ENCODE results near the gene TEX2. TPM values are rescaled to one million over a fixed set of nuclear protein-coding genes. Genes with fewer than 3 reads are reported as not detected.
A peak's percentile ranks its signal among the peaks of the same experiment; 100 is the strongest.

TEX2 gene
- total and polyA plus RNA-seq, 7 experiments from 2014 or later: 7.9 to 24.2 (median 14.4) TPM

- intact Hi-C loops (cut with micrococcal nuclease): loop anchor here (1.0 to 10.0 kb wide), 17 partner anchors 15 to 832 kb away; partner anchors contain the start of genes CEP95 (in 2 of the 2), DDX5 (in 2 of the 2), ERN1 (in 2 of the 2) and TEX2 (in 2 of the 2)
- no peaks in the 10 kb centered on the region for H3K27me3 Mint-ChIP-seq
- peaks cover 11 to 34% (median 27%) of the 10 kb centered on the region in 7 donors for H3K4me1 Mint-ChIP-seq
- H3K36me3 Mint-ChIP-seq: peaks cover 0 to 22% (median 5%) of the 10 kb centered on the region in 5 donors
- H3K4me3 Mint-ChIP-seq: no peak overlapping the region
- H3K27ac Mint-ChIP-seq: no peak overlapping the region
- Histone ChIP-seq H3K27me3 (ENCODE audit: control insufficient read depth in 2 of 2, insufficient read depth in 2 of 2, low read length in 2 of 2) (no peaks in the 10 kb centered on the region), H3K4me3 (ENCODE audit: low read length) (peak overlapping the region; percentile 72), H3K9me3 (ENCODE audit: control insufficient read depth in 2 of 3, low read length in 3 of 3) (no peaks in the 10 kb centered on the region), H3K4me1 (ENCODE audit: control insufficient read depth in 2 of 2, insufficient read depth in 2 of 2, low read length in 2 of 2) (peaks cover 11 to 12% of the 10 kb centered on the region in 2 donors), H3K27ac (ENCODE audit: low read depth, low read length) (peak overlapping the region; percentile 91), H3K36me3 (ENCODE audit: control insufficient read depth in 2 of 3, insufficient read depth in 3 of 3, low read length in 3 of 3) (peaks cover 0 to 4% (median 0%) of the 10 kb centered on the region in 3 experiments)
- ChIA-PET POLR2A (interaction anchor here (0.6 to 9.4 kb wide), 72 partner anchors 8 to 1814 kb away, joined by 3 to 173 read pairs (median 5); partner anchors contain the start of genes CD79B, CEP95, DDX5 and ERN1), CTCF (interaction anchor here (0.6 to 2.9 kb wide), 11 partner anchors 12 to 243 kb away, joined by 3 to 18 read pairs (median 4); partner anchors contain the start of genes CSHL1 and ICAM2)
- H3K9me3 Mint-ChIP-seq: peaks cover 0 to 5% (median 0%) of the 10 kb centered on the region in 11 donors
- no peak for DNase-seq
- no peak for ATAC-seq
These were observed 117.7 kb downstream of the TEX2 start for GRCh38 chr17:64145375-64145750.

- no peaks in the 10 kb centered on the region for H3K36me3 ChIP-seq (ENCODE audit: control insufficient read depth in 2 of 3, insufficient read depth in 3 of 3, low read length in 3 of 3)
- no peaks in the 10 kb centered on the region for H3K36me3 Mint-ChIP-seq
- ChIA-PET CTCF (interaction anchor here (0.8 to 1.1 kb wide), 2 partner anchors 111 to 113 kb away, joined by 3 to 4 read pairs; no protein-coding TSS in a partner anchor), POLR2A (no interaction called here)
- H3K9me3 Mint-ChIP-seq: no peaks in the 10 kb centered on the region
- peaks cover 0 to 3% (median 0%) of the 10 kb centered on the region in 5 donors for H3K27me3 Mint-ChIP-seq
- no peak overlapping the region for H3K27ac Mint-ChIP-seq
- H3K27me3 ChIP-seq (ENCODE audit: control insufficient read depth in 2 of 2, insufficient read depth in 2 of 2, low read length in 2 of 2): no peaks in the 10 kb centered on the region
- no peak overlapping the region for H3K27ac ChIP-seq (ENCODE audit: low read depth, low read length)
- DNase-seq: no peak
- intact Hi-C loops (cut with micrococcal nuclease): no loop called here
- no peaks in the 10 kb centered on the region for H3K4me1 ChIP-seq (ENCODE audit: control insufficient read depth in 2 of 2, insufficient read depth in 2 of 2, low read length in 2 of 2)
- peaks cover 0 to 4% (median 0%) of the 10 kb centered on the region in 7 donors for H3K4me1 Mint-ChIP-seq
- no peaks in the 10 kb centered on the region for H3K9me3 ChIP-seq (ENCODE audit: control insufficient read depth in 2 of 3, low read length in 3 of 3)
- ATAC-seq: no peak
- no peak overlapping the region for H3K4me3 Mint-ChIP-seq
- H3K4me3 ChIP-seq (ENCODE audit: low read length): no peak overlapping the region
These were observed 123.5 kb downstream of the TEX2 start for GRCh38 chr17:64139542-64139941.

- intact Hi-C loops (cut with micrococcal nuclease): no loop called here
- no peaks in the 10 kb centered on the region for H3K36me3 Mint-ChIP-seq
- H3K27me3 ChIP-seq (ENCODE audit: control insufficient read depth in 2 of 2, insufficient read depth in 2 of 2, low read length in 2 of 2): no peaks in the 10 kb centered on the region
- H3K27ac ChIP-seq (ENCODE audit: low read depth, low read length): no peak overlapping the region
- H3K36me3 ChIP-seq (ENCODE audit: control insufficient read depth in 2 of 3, insufficient read depth in 3 of 3, low read length in 3 of 3): no peaks in the 10 kb centered on the region
- CTCF ChIA-PET: interaction anchor here (1.1 kb wide), 1 partner anchor 110 kb away, joined by 4 read pairs; no protein-coding TSS in a partner anchor
- peaks cover 0 to 3% (median 0%) of the 10 kb centered on the region in 5 donors for H3K27me3 Mint-ChIP-seq
- H3K4me3 ChIP-seq (ENCODE audit: low read length): no peak overlapping the region
- H3K27ac Mint-ChIP-seq: no peak overlapping the region
- no peak for DNase-seq
- POLR2A ChIA-PET: interaction anchor here (2.3 kb wide), 1 partner anchor 7 kb away, joined by 10 read pairs; no protein-coding TSS in a partner anchor
- no peaks in the 10 kb centered on the region for H3K9me3 Mint-ChIP-seq
- no peaks in the 10 kb centered on the region for H3K4me1 ChIP-seq (ENCODE audit: control insufficient read depth in 2 of 2, insufficient read depth in 2 of 2, low read length in 2 of 2)
- no peaks in the 10 kb centered on the region for H3K9me3 ChIP-seq (ENCODE audit: control insufficient read depth in 2 of 3, low read length in 3 of 3)
- ATAC-seq: no peak
- H3K4me3 Mint-ChIP-seq: no peak overlapping the region
- H3K4me1 Mint-ChIP-seq: peaks cover 0 to 7% (median 5%) of the 10 kb centered on the region in 7 donors
These were observed 124.6 kb downstream of the TEX2 start for GRCh38 chr17:64138441-64138840.

GRCh38 chr17:64135000-64135399, 128.1 kb downstream of the TEX2 start:
- ChIA-PET CTCF (interaction anchor here (1.3 to 7.7 kb wide), 7 partner anchors 51 to 216 kb away, joined by 5 to 289 read pairs (median 13); partner anchors contain the start of gene GH1), POLR2A (interaction anchor here (0.7 to 9.0 kb wide), 4 partner anchors 11 to 107 kb away, joined by 3 to 173 read pairs (median 80); no protein-coding TSS in a partner anchor)
- Mint-ChIP-seq H3K27ac (peak overlapping the region in 1 of 9 donors; percentile 27), H3K4me3 (no peak overlapping the region), H3K9me3 (no peaks in the 10 kb centered on the region), H3K36me3 (no peaks in the 10 kb centered on the region), H3K4me1 (peaks cover 9 to 25% (median 19%) of the 10 kb centered on the region in 7 donors), H3K27me3 (peaks cover 0 to 3% (median 0%) of the 10 kb centered on the region in 5 donors)
- ATAC-seq (no peak), DNase-seq (no peak)
- Histone ChIP-seq H3K9me3 (ENCODE audit: control insufficient read depth in 2 of 3, low read length in 3 of 3) (no peaks in the 10 kb centered on the region), H3K27me3 (ENCODE audit: control insufficient read depth in 2 of 2, insufficient read depth in 2 of 2, low read length in 2 of 2) (no peaks in the 10 kb centered on the region), H3K36me3 (ENCODE audit: control insufficient read depth in 2 of 3, insufficient read depth in 3 of 3, low read length in 3 of 3) (no peaks in the 10 kb centered on the region), H3K4me3 (ENCODE audit: low read length) (no peak overlapping the region), H3K27ac (ENCODE audit: low read depth, low read length) (no peak overlapping the region), H3K4me1 (ENCODE audit: control insufficient read depth in 2 of 2, insufficient read depth in 2 of 2, low read length in 2 of 2) (peaks cover 12 to 14% of the 10 kb centered on the region in 2 donors)
- intact Hi-C loops (cut with micrococcal nuclease): loop anchor here (2.0 to 5.0 kb wide), 3 partner anchors 127 to 224 kb away; partner anchors contain the start of genes CSHL1 (in 1 of the 2) and TEX2 (in 1 of the 2)

GRCh38 chr17:64134216-64134970, 128.7 kb downstream of the TEX2 start:
- no peaks in the 10 kb centered on the region for H3K9me3 ChIP-seq (ENCODE audit: control insufficient read depth in 2 of 3, low read length in 3 of 3)
- Mint-ChIP-seq H3K4me1 (peaks cover 9 to 25% (median 19%) of the 10 kb centered on the region in 7 donors), H3K9me3 (no peaks in the 10 kb centered on the region), H3K4me3 (no peak overlapping the region), H3K36me3 (no peaks in the 10 kb centered on the region), H3K27ac (peak overlapping the region in 1 of 9 donors; percentile 27), H3K27me3 (peaks cover 0 to 3% (median 0%) of the 10 kb centered on the region in 5 donors)
- no peaks in the 10 kb centered on the region for H3K36me3 ChIP-seq (ENCODE audit: control insufficient read depth in 2 of 3, insufficient read depth in 3 of 3, low read length in 3 of 3)
- POLR2A ChIA-PET: interaction anchor here (0.7 to 9.0 kb wide), 14 partner anchors 9 to 916 kb away, joined by 3 to 173 read pairs (median 6); partner anchors contain the start of gene ICAM2
- no peak overlapping the region for H3K4me3 ChIP-seq (ENCODE audit: low read length)
- no peak for DNase-seq
- no peak overlapping the region for H3K27ac ChIP-seq (ENCODE audit: low read depth, low read length)
- no peaks in the 10 kb centered on the region for H3K27me3 ChIP-seq (ENCODE audit: control insufficient read depth in 2 of 2, insufficient read depth in 2 of 2, low read length in 2 of 2)
- ATAC-seq: no peak
- CTCF ChIA-PET: interaction anchor here (0.7 to 7.7 kb wide), 40 partner anchors 8 to 230 kb away, joined by 3 to 289 read pairs (median 6); partner anchors contain the start of genes CSHL1, GH1 and ICAM2
- H3K4me1 ChIP-seq (ENCODE audit: control insufficient read depth in 2 of 2, insufficient read depth in 2 of 2, low read length in 2 of 2): peaks cover 12 to 14% of the 10 kb centered on the region in 2 donors
- intact Hi-C loops (cut with micrococcal nuclease): loop anchor here (2.0 to 5.0 kb wide), 3 partner anchors 128 to 224 kb away; partner anchors contain the start of genes CSHL1 (in 1 of the 2) and TEX2 (in 1 of the 2)

Measured in naive thymus-derived CD4-positive, alpha-beta T cell (primary cell).